GM20000 (cell line): Measurements from ENCODE around the gene NAT9.
A peak's percentile ranks its signal among the peaks of the same experiment; 100 is the strongest.

Experiments
- DNase-seq: peaks from one replicate; pipeline ENCODE4 v3.0.0; 2012; ENCODE audit warnings: low spot score
- TF ChIP-seq, protein P1 (sequence below): IDR thresholded peaks from 2 replicates; pipeline ENCODE4 v1.5.1; 2012; ENCODE audit warnings: mild to moderate bottlenecking, control low read depth; ENCODE audit errors: extremely low read depth, missing control alignments

Gene NAT9

DNA sequence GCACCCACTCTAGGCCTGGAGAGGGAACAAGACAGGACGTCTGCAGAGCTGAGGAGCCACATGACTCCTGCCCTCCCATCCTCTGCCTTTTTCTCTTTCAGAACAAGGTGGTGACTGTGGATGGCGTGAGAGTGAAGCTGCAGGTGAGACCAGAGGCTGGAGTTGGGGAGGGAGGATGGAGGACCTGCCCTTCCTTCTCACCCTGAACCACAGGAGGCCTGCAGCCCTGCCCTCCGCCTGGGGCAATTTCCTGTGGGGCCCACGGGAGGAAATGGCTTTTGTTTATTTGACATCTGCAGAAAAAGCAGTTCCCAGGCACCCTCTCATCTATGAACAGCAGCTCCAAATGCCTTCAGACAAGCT, 34.0 kb downstream of the NAT9 start:
- TF ChIP-seq, protein P1, sequence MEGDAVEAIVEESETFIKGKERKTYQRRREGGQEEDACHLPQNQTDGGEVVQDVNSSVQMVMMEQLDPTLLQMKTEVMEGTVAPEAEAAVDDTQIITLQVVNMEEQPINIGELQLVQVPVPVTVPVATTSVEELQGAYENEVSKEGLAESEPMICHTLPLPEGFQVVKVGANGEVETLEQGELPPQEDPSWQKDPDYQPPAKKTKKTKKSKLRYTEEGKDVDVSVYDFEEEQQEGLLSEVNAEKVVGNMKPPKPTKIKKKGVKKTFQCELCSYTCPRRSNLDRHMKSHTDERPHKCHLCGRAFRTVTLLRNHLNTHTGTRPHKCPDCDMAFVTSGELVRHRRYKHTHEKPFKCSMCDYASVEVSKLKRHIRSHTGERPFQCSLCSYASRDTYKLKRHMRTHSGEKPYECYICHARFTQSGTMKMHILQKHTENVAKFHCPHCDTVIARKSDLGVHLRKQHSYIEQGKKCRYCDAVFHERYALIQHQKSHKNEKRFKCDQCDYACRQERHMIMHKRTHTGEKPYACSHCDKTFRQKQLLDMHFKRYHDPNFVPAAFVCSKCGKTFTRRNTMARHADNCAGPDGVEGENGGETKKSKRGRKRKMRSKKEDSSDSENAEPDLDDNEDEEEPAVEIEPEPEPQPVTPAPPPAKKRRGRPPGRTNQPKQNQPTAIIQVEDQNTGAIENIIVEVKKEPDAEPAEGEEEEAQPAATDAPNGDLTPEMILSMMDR = no peak
- DNase-seq = peak; percentile 66

DNA sequence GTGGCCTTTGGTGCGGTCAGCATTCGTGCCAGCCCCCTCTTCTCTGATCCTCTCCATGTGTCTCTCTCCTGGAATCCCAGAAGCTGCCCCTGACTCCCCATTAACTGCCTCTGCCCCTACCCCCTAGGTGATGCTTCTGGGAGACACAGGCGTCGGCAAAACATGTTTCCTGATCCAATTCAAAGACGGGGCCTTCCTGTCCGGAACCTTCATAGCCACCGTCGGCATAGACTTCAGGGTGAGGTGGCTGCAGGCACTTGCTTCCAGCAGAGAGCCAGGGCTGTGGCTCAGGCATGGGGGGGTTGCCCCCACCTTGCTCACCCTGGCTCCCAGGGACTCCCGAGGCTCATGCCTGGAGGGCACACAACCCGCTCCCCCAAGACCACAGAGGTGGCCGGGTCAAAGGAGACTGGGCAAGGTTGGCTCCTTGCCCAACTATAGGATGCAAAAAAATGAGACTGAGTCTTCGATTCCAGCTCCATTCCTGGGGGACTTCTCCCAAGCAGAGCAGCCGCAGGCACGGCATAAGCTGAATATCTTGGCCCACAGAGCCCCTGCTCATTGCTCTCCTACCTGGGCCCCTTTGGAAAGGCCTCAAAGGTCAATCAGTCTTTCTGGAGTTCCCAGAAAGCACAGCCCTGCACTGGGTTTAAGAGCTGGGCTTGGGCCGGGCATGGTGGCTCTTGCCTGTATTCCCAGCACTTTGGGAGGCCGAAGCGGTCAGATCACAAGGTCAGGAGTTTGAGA, 35.3 kb downstream of the NAT9 start:
- no peak for DNase-seq
- TF ChIP-seq, protein P1 = no peak

DNA sequence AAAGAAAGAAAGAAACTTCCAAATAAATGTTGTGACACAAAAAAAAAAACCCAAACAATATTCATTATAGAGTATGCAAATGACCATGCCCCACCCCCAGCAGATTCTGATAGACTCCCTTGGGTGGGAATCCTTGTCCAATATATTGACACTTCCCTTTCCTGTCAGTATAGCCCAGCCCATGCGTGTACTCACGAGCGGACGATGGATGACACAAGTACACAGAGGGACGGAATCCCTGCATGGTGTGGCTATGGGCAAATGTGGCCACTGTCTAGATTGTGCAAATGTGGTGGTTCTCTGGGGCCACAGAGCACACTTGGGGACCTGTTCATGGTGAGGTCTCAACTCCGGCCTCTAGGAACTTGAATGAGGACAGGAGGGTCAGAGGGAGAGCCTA, 36.0 kb downstream of the NAT9 start:
- DNase-seq = no peak
- TF ChIP-seq, protein P1 = no peak

DNA sequence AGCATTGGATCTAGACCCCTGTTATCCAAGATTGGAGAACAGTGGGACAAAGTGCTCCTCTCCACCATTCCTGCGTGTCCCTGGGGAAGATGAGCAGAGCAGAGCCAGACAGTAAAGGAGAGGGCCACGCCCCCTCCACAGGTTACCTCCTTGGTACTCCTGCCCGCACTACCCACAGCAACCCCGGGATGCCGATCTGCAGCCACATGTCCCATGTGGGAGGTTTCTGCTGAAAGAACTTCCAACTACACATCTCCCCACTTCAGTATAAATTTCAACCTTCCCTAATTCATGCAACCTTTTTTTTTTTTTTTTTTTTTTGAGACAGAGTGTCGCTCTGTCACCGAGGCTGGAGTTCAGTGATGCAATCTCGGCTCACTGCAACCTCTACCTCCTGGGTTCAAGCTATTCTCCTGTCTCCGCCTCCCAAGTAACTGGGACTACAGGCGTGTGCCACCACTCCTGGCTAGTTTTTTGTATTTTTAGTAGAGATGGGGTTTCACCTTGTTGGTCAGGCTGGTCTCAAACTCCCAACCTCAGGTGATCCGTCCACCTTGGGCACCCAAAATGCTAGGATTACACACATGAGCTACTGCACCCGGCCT, 36.8 kb downstream of the NAT9 start:
- no peak for DNase-seq
- TF ChIP-seq, protein P1 = no peak

DNA sequence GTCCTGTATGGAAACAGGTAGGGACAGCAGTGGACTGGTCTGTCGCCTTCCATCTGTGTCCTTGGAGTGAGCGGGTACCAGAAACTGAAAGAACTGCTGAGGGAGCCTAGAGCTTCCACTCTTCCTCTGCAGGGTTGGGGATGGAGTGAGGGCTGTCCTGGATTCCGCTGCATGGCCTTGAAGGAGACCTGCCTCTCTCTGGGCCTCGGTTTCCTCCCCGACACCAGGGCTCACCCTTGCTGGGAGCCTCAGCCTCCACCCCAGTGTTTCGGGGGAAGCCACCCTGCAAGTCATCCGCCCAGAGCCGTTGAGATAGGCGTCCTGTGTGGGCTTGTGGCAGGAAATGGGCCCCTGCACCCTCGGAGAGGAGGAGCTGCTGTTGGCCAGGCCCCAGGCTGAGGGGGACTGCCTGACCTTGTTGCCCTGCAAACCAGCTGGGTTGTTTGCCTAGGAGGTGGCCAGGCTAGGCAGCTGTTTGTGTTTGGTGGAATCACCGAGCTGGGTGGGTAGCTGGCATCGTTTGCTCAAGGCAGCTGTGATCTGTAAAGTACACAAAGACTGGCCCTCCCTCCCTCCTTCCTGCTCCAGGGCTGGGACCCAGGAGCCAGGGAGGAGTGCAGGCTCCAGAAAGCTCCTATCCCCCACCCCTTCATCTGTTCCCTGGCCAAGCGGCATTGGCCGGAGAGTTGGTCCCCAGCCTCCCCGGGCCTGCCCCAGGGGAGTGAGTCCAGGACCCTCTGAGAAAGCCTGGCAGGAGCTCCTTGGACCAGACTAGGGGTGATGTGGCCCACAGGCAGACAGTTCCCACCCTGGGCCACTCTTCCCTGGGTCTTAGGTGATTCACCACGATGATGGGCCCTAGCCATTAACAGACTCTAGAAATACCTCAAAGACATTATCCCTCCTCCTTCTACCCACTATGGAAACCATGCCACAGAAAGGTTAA, 37.8 kb downstream of the NAT9 start:
- TF ChIP-seq, protein P1 = no peak
- DNase-seq = peak; percentile 88

DNA sequence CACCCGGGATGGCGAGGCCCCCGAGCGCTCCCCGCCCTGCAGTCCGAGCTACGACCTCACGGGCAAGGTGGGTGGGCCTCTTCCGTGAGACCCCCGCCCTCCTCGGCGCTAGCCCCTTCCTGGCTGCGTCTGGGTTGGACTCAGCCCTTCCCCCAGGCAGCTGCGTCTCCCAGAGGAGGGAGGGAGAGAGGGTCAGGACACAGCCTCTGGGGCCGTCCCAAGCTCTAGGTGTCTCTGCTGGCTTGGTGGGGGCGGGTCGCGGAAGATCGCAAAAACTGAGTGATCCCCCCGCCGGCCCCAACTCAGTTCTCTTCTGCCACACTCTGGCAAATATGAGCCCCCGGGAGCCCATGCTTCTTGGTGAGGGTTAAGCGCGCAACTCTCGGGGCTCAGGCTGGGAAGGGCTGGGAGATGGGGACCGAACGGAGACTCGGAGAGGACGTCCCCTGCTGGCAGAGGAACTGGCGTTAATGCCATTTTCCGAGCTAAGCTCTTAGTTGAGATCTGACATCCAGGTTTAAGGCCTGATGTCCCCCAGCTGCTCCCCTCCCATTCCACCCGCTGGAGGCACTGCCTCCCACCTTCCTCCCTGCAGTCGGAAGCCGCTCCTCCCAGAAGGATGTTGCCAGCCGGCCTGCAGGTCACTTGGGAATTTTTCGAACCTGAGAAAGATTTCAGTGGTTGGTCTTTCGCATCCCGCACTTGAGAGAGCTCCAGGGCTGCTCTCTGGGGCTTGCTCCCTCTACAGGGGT, 38.7 kb downstream of the NAT9 start:
- peak; percentile 75 for DNase-seq
- TF ChIP-seq, protein P1 = peak; percentile 65
